Chondrocyte (in vitro differentiated cells): ENCODE results near the gene SHFL. TPM values are rescaled to one million over a fixed set of nuclear protein-coding genes. Genes with fewer than 3 reads are reported as not detected.
A peak's percentile ranks its signal among the peaks of the same experiment; 100 is the strongest.

Experiments
- DNase-seq: peaks from one replicate; pipeline ENCODE4 v3.0.0; 2021; ENCODE audit warnings: mixed read lengths, low spot score
- H3K27ac Mint-ChIP-seq: one replicate; pipeline ENCODE4 v1.8.0; 2021; ENCODE audit warnings: mild to moderate bottlenecking, moderate library complexity, mixed read lengths; ENCODE audit not compliant: unreplicated experiment
- H3K27me3 Mint-ChIP-seq: 2 replicates; pipeline ENCODE4 v1.8.0; 2021; ENCODE audit warnings: low read depth, mixed read lengths
- H3K36me3 Mint-ChIP-seq: 2 replicates; pipeline ENCODE4 v1.8.0; 2021; ENCODE audit warnings: low read depth, mixed read lengths
- H3K4me1 Mint-ChIP-seq: 2 replicates; pipeline ENCODE4 v1.8.0; 2021; ENCODE audit warnings: low read depth, mild to moderate bottlenecking, mixed read lengths
- H3K4me3 Mint-ChIP-seq: one replicate; pipeline ENCODE4 v1.8.0; 2021; ENCODE audit warnings: mild to moderate bottlenecking, moderate library complexity, mixed read lengths; ENCODE audit not compliant: unreplicated experiment
- H3K9me3 Mint-ChIP-seq: 2 replicates; pipeline ENCODE4 v1.8.0; 2021; ENCODE audit warnings: low read depth, mixed read lengths
- CTCF ChIP-seq: fragments of 200-600 bp; sonication (generic); IDR thresholded peaks from 2 replicates; pipeline ENCODE4 v1.5.0; 2021; ENCODE audit warnings: antibody characterized with exemption, mild to moderate bottlenecking, moderate library complexity
- total RNA-seq: library from RNA; stranded (reverse); gene quantifications from 3 replicates; pipeline ENCODE4 v1.2.1, GENCODE V29; 2021

The SHFL gene
- total RNA-seq, 1 donor from 2014 or later = 19.9 TPM

- Mint-ChIP-seq H3K4me3 (no peak overlapping the region), H3K27me3 (no peaks in the 10 kb centered on the region), H3K36me3 (peaks cover 6% of the 10 kb centered on the region), H3K4me1 (peaks cover 29% of the 10 kb centered on the region), H3K9me3 (no peaks in the 10 kb centered on the region), H3K27ac (no peak overlapping the region)
- DNase-seq = no peak
- no peak for TF ChIP-seq CTCF
Observed at GRCh38 chr19:10116866-10117616, 30.9 kb downstream of the SHFL start.

- H3K4me1 Mint-ChIP-seq = peaks cover 27% of the 10 kb centered on the region
- H3K27ac Mint-ChIP-seq = peak overlapping the region; percentile 95
- no peak for DNase-seq
- H3K4me3 Mint-ChIP-seq = peak overlapping the region; percentile 93
- H3K36me3 Mint-ChIP-seq = peaks cover 6% of the 10 kb centered on the region
- H3K9me3 Mint-ChIP-seq = no peaks in the 10 kb centered on the region
- TF ChIP-seq CTCF = no peak
- H3K27me3 Mint-ChIP-seq = no peaks in the 10 kb centered on the region
Observed at GRCh38 chr19:10118960-10119359, 32.8 kb downstream of the SHFL start.

GRCh38 chr19:10120538-10121189 is 34.5 kb downstream of the SHFL start:
- Mint-ChIP-seq H3K4me3 (no peak overlapping the region), H3K36me3 (peaks cover 9% of the 10 kb centered on the region), H3K27ac (peak overlapping the region; percentile 57), H3K27me3 (no peaks in the 10 kb centered on the region), H3K4me1 (peaks cover 27% of the 10 kb centered on the region), H3K9me3 (peaks cover 3% of the 10 kb centered on the region)
- TF ChIP-seq CTCF = no peak
- DNase-seq = no peak

- H3K4me3 Mint-ChIP-seq = no peak overlapping the region
- peaks cover 6% of the 10 kb centered on the region for H3K36me3 Mint-ChIP-seq
- H3K4me1 Mint-ChIP-seq = peaks cover 27% of the 10 kb centered on the region
- H3K9me3 Mint-ChIP-seq = peaks cover 3% of the 10 kb centered on the region
- H3K27me3 Mint-ChIP-seq = no peaks in the 10 kb centered on the region
- DNase-seq = no peak
- H3K27ac Mint-ChIP-seq = peak overlapping the region; percentile 32
- TF ChIP-seq CTCF = no peak
Observed at GRCh38 chr19:10122045-10122444, 35.9 kb downstream of the SHFL start.

- Mint-ChIP-seq H3K4me3 (no peak overlapping the region), H3K27me3 (no peaks in the 10 kb centered on the region), H3K4me1 (peaks cover 19% of the 10 kb centered on the region), H3K27ac (no peak overlapping the region), H3K9me3 (peaks cover 3% of the 10 kb centered on the region), H3K36me3 (peaks cover 3% of the 10 kb centered on the region)
- DNase-seq = no peak
- no peak for TF ChIP-seq CTCF
Observed at GRCh38 chr19:10124429-10124828, 38.3 kb downstream of the SHFL start.
